ENCODE data around the gene NBAS.

The NBAS gene

GRCh38 chr2:15548974-15549373, 12.2 kb downstream of the NBAS start:
- Histone ChIP-seq H3K9me2 (replicated peaks; ENCODE audit: insufficient read depth, low read length) (no peaks in the 10 kb centered on the region), H3F3A (ENCODE audit: insufficient read depth) (0 out of 2 replicates have a peak, but pooled peaks cover 4% of the 10 kb centered on the region), H3K27me3 (ENCODE audit: low read length) (no peaks in the 10 kb centered on the region), H4K20me1 (ENCODE audit: low read depth, low read length) (no peaks in the 10 kb centered on the region), H3K79me2 (ENCODE audit: insufficient read depth, low read length) (no peaks in the 10 kb centered on the region), H3K9ac (ENCODE audit: low read length) (no peak overlapping the region), H2AFZ (ENCODE audit: low read depth, low read length, severe bottlenecking) (no peak overlapping the region), H3K4me2 (ENCODE audit: low read depth, low read length, poor library complexity, severe bottlenecking) (no peak overlapping the region), H3K9me3 (ENCODE audit: insufficient read depth, low read length) (no peaks in the 10 kb centered on the region), H3K4me3 (ENCODE audit: insufficient read depth, low read length, poor library complexity, severe bottlenecking) (no peak overlapping the region), H3K36me3 (ENCODE audit: low read length) (no peaks in the 10 kb centered on the region), H3K27ac (ENCODE audit: low read depth, low read length) (no peak overlapping the region)
- TF ChIP-seq EZH2phosphoT487 (conservative IDR thresholded peaks at IDR 0.05; ENCODE audit: low read length) = no peak
- TF ChIP-seq CTCF (IDR thresholded peaks at IDR 0.05; ENCODE audit: insufficient read depth, low read length, poor library complexity, severe bottlenecking) = no peak

- no peak overlapping the region for H3K4me2 ChIP-seq (ENCODE audit: low read depth, low read length, poor library complexity, severe bottlenecking)
- no peaks in the 10 kb centered on the region for H3K9me3 ChIP-seq (ENCODE audit: insufficient read depth, low read length)
- no peak overlapping the region for H2AFZ ChIP-seq (ENCODE audit: low read depth, low read length, severe bottlenecking)
Observed at GRCh38 chr2:15547115-15547876, 13.8 kb downstream of the NBAS start.

GRCh38 chr2:15546297-15547098, 14.6 kb downstream of the NBAS start:
- H3K36me3 ChIP-seq (ENCODE audit: low read length) = no peaks in the 10 kb centered on the region
- no peak overlapping the region for H3K27ac ChIP-seq (ENCODE audit: low read depth, low read length)
- no peaks in the 10 kb centered on the region for H3K9me2 ChIP-seq (replicated peaks; ENCODE audit: insufficient read depth, low read length)
- no peaks in the 10 kb centered on the region for H4K20me1 ChIP-seq (ENCODE audit: low read depth, low read length)
- TF ChIP-seq EZH2phosphoT487 (conservative IDR thresholded peaks at IDR 0.05; ENCODE audit: low read length) (no peak), CTCF (IDR thresholded peaks at IDR 0.05; ENCODE audit: insufficient read depth, low read length, poor library complexity, severe bottlenecking) (peak; percentile 43)
- no peaks in the 10 kb centered on the region for H3K9me3 ChIP-seq (ENCODE audit: insufficient read depth, low read length)
- H2AFZ ChIP-seq (ENCODE audit: low read depth, low read length, severe bottlenecking) = no peak overlapping the region
- no peaks in the 10 kb centered on the region for H3K79me2 ChIP-seq (ENCODE audit: insufficient read depth, low read length)
- H3K4me2 ChIP-seq (ENCODE audit: low read depth, low read length, poor library complexity, severe bottlenecking) = no peak overlapping the region
- H3K27me3 ChIP-seq (ENCODE audit: low read length) = no peaks in the 10 kb centered on the region
- no peak overlapping the region for H3K9ac ChIP-seq (ENCODE audit: low read length)
- 0 out of 2 replicates have a peak, but pooled peaks cover 4% of the 10 kb centered on the region for H3F3A ChIP-seq (ENCODE audit: insufficient read depth)
- H3K4me3 ChIP-seq (ENCODE audit: insufficient read depth, low read length, poor library complexity, severe bottlenecking) = no peak overlapping the region

More at GRCh38 chr2:15547115-15547876, 13.8 kb downstream of the NBAS start:
- no peak for TF ChIP-seq EZH2phosphoT487 (conservative IDR thresholded peaks at IDR 0.05; ENCODE audit: low read length)
- TF ChIP-seq CTCF (IDR thresholded peaks at IDR 0.05; ENCODE audit: insufficient read depth, low read length, poor library complexity, severe bottlenecking) = no peak
- Histone ChIP-seq H3K9me2 (replicated peaks; ENCODE audit: insufficient read depth, low read length) (no peaks in the 10 kb centered on the region), H3K79me2 (ENCODE audit: insufficient read depth, low read length) (no peaks in the 10 kb centered on the region), H4K20me1 (ENCODE audit: low read depth, low read length) (no peaks in the 10 kb centered on the region), H3F3A (ENCODE audit: insufficient read depth) (0 out of 2 replicates have a peak, but pooled peaks cover 4% of the 10 kb centered on the region), H3K4me3 (ENCODE audit: insufficient read depth, low read length, poor library complexity, severe bottlenecking) (no peak overlapping the region), H3K27ac (ENCODE audit: low read depth, low read length) (no peak overlapping the region), H3K9ac (ENCODE audit: low read length) (no peak overlapping the region), H3K36me3 (ENCODE audit: low read length) (no peaks in the 10 kb centered on the region), H3K27me3 (ENCODE audit: low read length) (no peaks in the 10 kb centered on the region)

Measured in SU-DHL-6 (cell line).